Measurements from ENCODE around the gene OR4S1.
"Not testable (repeated sequence)": the region's sequence is repeated elsewhere in the genome, so short reads cannot be mapped to it uniquely, and the experiment has no call there.

Gene OR4S1

GRCh38 chr11:48305923-48306322, at the start of gene OR4S1:
Gene OR4S1 (plus strand): TSS chr11:48306223. CDS start chr11:48306223, 0 bp downstream.
- no peak for DNase-seq

- no peak for DNase-seq
Observed at GRCh38 chr11:48261600-48261999, 44.4 kb upstream of the OR4S1 start.

GRCh38 chr11:48263423-48263911, 42.6 kb upstream of the OR4S1 start, which contains the start of gene OR4X1:
Gene OR4X1 (plus strand): TSS chr11:48263861. CDS start chr11:48263861, 0 bp downstream.
- no peak for DNase-seq

- no peak for DNase-seq
Observed at GRCh38 chr11:48270621-48271020, 35.4 kb upstream of the OR4S1 start.

- no peak for DNase-seq
Observed at GRCh38 chr11:48272606-48273005, 33.4 kb upstream of the OR4S1 start.

GRCh38 chr11:48307760-48308386, 1.9 kb downstream of the OR4S1 start:
- DNase-seq = peak; percentile 3

GRCh38 chr11:48313590-48313989, 7.6 kb downstream of the OR4S1 start:
- not testable (repeated sequence) for DNase-seq

GRCh38 chr11:48319813-48320212, 13.8 kb downstream of the OR4S1 start:
- DNase-seq = not testable (repeated sequence)

- DNase-seq = not testable (repeated sequence)
Observed at GRCh38 chr11:48324620-48325019, 18.6 kb downstream of the OR4S1 start, which contains the start of gene OR4C3. Gene OR4C3 (plus strand): TSS chr11:48324920. CDS start chr11:48325022, 102 bp downstream.

GRCh38 chr11:48341466-48341865, 35.4 kb downstream of the OR4S1 start:
- DNase-seq = no peak

- not testable (repeated sequence) for DNase-seq
Observed at GRCh38 chr11:48342505-48342904, 36.5 kb downstream of the OR4S1 start.

GRCh38 chr11:48346286-48346685, 40.3 kb downstream of the OR4S1 start:
- DNase-seq = not testable (repeated sequence)

GRCh38 chr11:48354013-48354412, 48.0 kb downstream of the OR4S1 start:
- DNase-seq = no peak

- DNase-seq = no peak
Observed at GRCh38 chr11:48354677-48355076, 48.7 kb downstream of the OR4S1 start.

All from GOT3 (cell line).